Ecto neural progenitor cell (in vitro differentiated cells): ENCODE measurements around the gene ADGRD1.
"Not testable (repeated sequence)": the region's sequence is repeated elsewhere in the genome, so short reads cannot be mapped to it uniquely, and the experiment has no call there.

ENCODE experiments used
- DNase-seq: peaks from one replicate; pipeline ENCODE4 v3.0.0-alpha.2; 2018; ENCODE audit warnings: low spot score

ADGRD1 gene

GRCh38 chr12:130953771-130954543, at the start of gene ADGRD1:
ADGRD1 (plus strand) TSS chr12:130953907; CDS start chr12:130954466, 559 bp downstream.
- DNase-seq = peak; percentile 61

GRCh38 chr12:130904064-130904463, 49.6 kb upstream of the ADGRD1 start:
- no peak for DNase-seq

- DNase-seq = not testable (repeated sequence)
Measured at GRCh38 chr12:130904936-130905455, 48.7 kb upstream of the ADGRD1 start.

GRCh38 chr12:130909111-130909510, 44.6 kb upstream of the ADGRD1 start:
- DNase-seq = no peak

GRCh38 chr12:130911193-130911592, 42.5 kb upstream of the ADGRD1 start:
- no peak for DNase-seq

- no peak for DNase-seq
Measured at GRCh38 chr12:130911933-130912332, 41.8 kb upstream of the ADGRD1 start.

GRCh38 chr12:130916241-130916911, 37.3 kb upstream of the ADGRD1 start:
- peak; percentile 85 for DNase-seq

GRCh38 chr12:130917607-130918006, 36.1 kb upstream of the ADGRD1 start:
- no peak for DNase-seq

GRCh38 chr12:130919086-130919485, 34.6 kb upstream of the ADGRD1 start:
- DNase-seq = no peak

- no peak for DNase-seq
Measured at GRCh38 chr12:130920119-130920703, 33.5 kb upstream of the ADGRD1 start.

- DNase-seq = no peak
Measured at GRCh38 chr12:130920723-130921381, 32.9 kb upstream of the ADGRD1 start.

- no peak for DNase-seq
Measured at GRCh38 chr12:130922511-130922953, 31.2 kb upstream of the ADGRD1 start.

GRCh38 chr12:130924966-130925665, 28.6 kb upstream of the ADGRD1 start:
- DNase-seq = no peak

GRCh38 chr12:130925666-130926015, 28.1 kb upstream of the ADGRD1 start:
- no peak for DNase-seq

GRCh38 chr12:130929363-130929762, 24.3 kb upstream of the ADGRD1 start:
- no peak for DNase-seq

GRCh38 chr12:130932061-130932930, 21.4 kb upstream of the ADGRD1 start:
- peak; percentile 23 for DNase-seq

GRCh38 chr12:130933269-130933995, 20.3 kb upstream of the ADGRD1 start:
- peak; percentile 48 for DNase-seq

- DNase-seq = peak; percentile 36
Measured at GRCh38 chr12:130934753-130935152, 19.0 kb upstream of the ADGRD1 start.

GRCh38 chr12:130936561-130936960, 17.1 kb upstream of the ADGRD1 start:
- no peak for DNase-seq

GRCh38 chr12:130937063-130937462, 16.6 kb upstream of the ADGRD1 start:
- no peak for DNase-seq
